K562 (cell line): ENCODE results near the gene NAA40. TPM values are rescaled to one million over a fixed set of nuclear protein-coding genes. Genes with fewer than 3 reads are reported as not detected.
A peak's percentile ranks its signal among the peaks of the same experiment; 100 is the strongest.
"Not testable (repeated sequence)": the region's sequence is repeated elsewhere in the genome, so short reads cannot be mapped to it uniquely, and the experiment has no call there.

Experiments used
- ATAC-seq: fragments of 200-7000 bp; cut with Tn5 transposase; 3 replicates; pipeline ENCODE4 v1.9.1; 2020; ENCODE audit warnings: moderate library complexity
- BruUV-seq: library from RNA; stranded (reverse); fragments of 400-500 nt; replicated peaks from 2 replicates; lab custom pipeline; 2021; lab: Mats Ljungman, UMichigan
- CTCF ChIA-PET: fragments of 300-600 bp; formaldehyde crosslinking; extraction: SDS; loops from one replicate; lab custom pipeline; 2021; ENCODE audit warnings: low intra/inter-chr PET ratio; lab: Yijun Ruan, JAX
- POLR2A ChIA-PET: fragments of 300-600, 350-650 bp; sonication (Branson Sonifier 250); formaldehyde crosslinking; extraction: SDS; loops from one replicate; lab custom pipeline; 2021; ENCODE audit warnings: antibody characterized with exemption, inconsistent platforms; lab: Yijun Ruan, JAX
- DNase-seq, 4 experiments: peaks; one replicate each; pipeline versions ENCODE4 v3.0.0 to v3.0.0-alpha.2; 2011 to 2018; ENCODE audit warnings: low spot score in 3 of 4, mixed read lengths in 3 of 4; ENCODE audit errors: extremely low read depth in 1 of 4
- FAIRE-seq: peaks from 2 replicates; lab custom pipeline; 2011; peaks lifted over from hg19 to GRCh38; lab: Jason Lieb, UNC
- H2AFZ ChIP-seq: 2 replicates; pipeline ENCODE4 v1.6.0; 2011; ENCODE audit warnings: low read depth, low read length, control low read depth, inconsistent platforms
- H3K27ac ChIP-seq: fragments of 200-600 bp; 3 replicates; pipeline ENCODE4 v1.8.0; 2011; ENCODE audit warnings: low read depth, mild to moderate bottlenecking, control low read depth, inconsistent platforms, low read length, moderate library complexity, mixed read lengths; ENCODE audit errors: extremely low read depth
- H3K27me3 ChIP-seq, 2 experiments: fragments of 300-600 bp in 1 of 2; 2 replicates in 1 of 2; 3 replicates in 1 of 2; pipeline versions ENCODE4 v1.6.0 to v1.8.0; 2011; ENCODE audit warnings: inconsistent platforms in 2 of 2, low read length in 2 of 2, mild to moderate bottlenecking in 1 of 2, mixed read lengths in 1 of 2, moderate library complexity in 1 of 2; ENCODE audit not compliant: control insufficient read depth in 2 of 2, insufficient read depth in 2 of 2
- H3K36me3 ChIP-seq: fragments of 300-600 bp; 3 replicates; pipeline ENCODE4 v1.8.0; 2011; ENCODE audit warnings: mild to moderate bottlenecking, low read length, inconsistent platforms; ENCODE audit not compliant: control insufficient read depth, insufficient read depth
- H3K4me1 ChIP-seq, 2 experiments: fragments of 200-600 bp in 1 of 2; replicated peaks in 1 of 2; 2 replicates in 1 of 2; 3 replicates in 1 of 2; pipeline versions ENCODE4 v1.5.1 to v1.8.0; 2011; ENCODE audit warnings: inconsistent platforms in 2 of 2, low read length in 2 of 2, mild to moderate bottlenecking in 1 of 2, mixed read lengths in 1 of 2, moderate library complexity in 1 of 2; ENCODE audit not compliant: control insufficient read depth in 2 of 2, insufficient read depth in 2 of 2
- H3K4me2 ChIP-seq: 2 replicates; pipeline ENCODE4 v1.6.1; 2011; ENCODE audit warnings: low read length, control low read depth, inconsistent platforms, mixed read lengths; ENCODE audit not compliant: insufficient read depth
- H3K4me3 ChIP-seq: fragments of 200-600 bp; sonication (generic), shearing (Covaris generic); 2 replicates; pipeline ENCODE4 v1.5.1; 2016; ENCODE audit warnings: control low read depth, inconsistent platforms
- H3K79me2 ChIP-seq: fragments of 200-600 bp; 3 replicates; pipeline ENCODE4 v1.8.0; 2011; ENCODE audit warnings: low read length, inconsistent platforms; ENCODE audit not compliant: control insufficient read depth, insufficient read depth
- H3K9ac ChIP-seq, 2 experiments: 2 replicates each; pipeline versions ENCODE4 v1.6.0 to v1.6.1; 2011; ENCODE audit warnings: low read depth in 2 of 2, low read length in 2 of 2, control low read depth in 1 of 2, inconsistent platforms in 1 of 2, mild to moderate bottlenecking in 1 of 2, mixed read lengths in 1 of 2; ENCODE audit not compliant: insufficient read depth in 1 of 2
- H3K9me1 ChIP-seq: one replicate; pipeline ENCODE4 v1.6.0; 2011; ENCODE audit warnings: inconsistent platforms, mild to moderate bottlenecking, low read length, moderate library complexity; ENCODE audit not compliant: control insufficient read depth, insufficient read depth
- H3K9me3 ChIP-seq: replicated peaks from 2 replicates; pipeline ENCODE4 v1.5.1; 2011; ENCODE audit warnings: low read depth, low read length, inconsistent platforms; ENCODE audit not compliant: control insufficient read depth, insufficient read depth
- H4K20me1 ChIP-seq: replicated peaks from 2 replicates; pipeline ENCODE4 v1.6.1; 2011; ENCODE audit warnings: low read length, inconsistent platforms, mixed read lengths; ENCODE audit not compliant: control insufficient read depth, insufficient read depth
- ETV6 ChIP-seq, 3 experiments: fragments of 150-350 bp in 1 of 3; sonication (generic) in 1 of 3; formaldehyde crosslinking in 1 of 3; IDR thresholded peaks; 2 replicates each; pipeline versions ENCODE4 v1.6.1 to v1.8.0; 2014 to 2022; ENCODE audit warnings: borderline replicate concordance in 2 of 3, low read depth in 2 of 3, antibody characterized with exemption in 1 of 3, low read length in 1 of 3, mild to moderate bottlenecking in 1 of 3, missing genetic modification reagents in 1 of 3
- WGBS: fragments of 100-300 bp; shearing (Covaris generic); methylation state at CpG from one replicate; pipeline ENCODE4 v1.1.6; 2016; ENCODE audit warnings: low coverage, mixed read lengths; ENCODE audit not compliant: insufficient coverage; ENCODE audit errors: missing lambda C conversion rate; 5-methylcytosine and 5-hydroxymethylcytosine counted together
- in situ Hi-C: fragments of 300-500 bp; cut with MboI; formaldehyde crosslinking; loops from 4 replicates; pipeline ENCODE4 v1.15.0; 2018; ENCODE audit warnings: inconsistent platforms, mixed read lengths
- intact Hi-C: fragments of 100-400 bp; cut with micrococcal nuclease; formaldehyde crosslinking; loops from 2 replicates; pipeline ENCODE4 v1.14.2; 2022
- polyA plus RNA-seq, 8 experiments: library from polyadenylated mRNA; depleted of rRNA in 4 of 8; stranded (reverse) in 5 of 8; unstranded in 3 of 8; fragments of >200 nt; fragmentation: Nextera tagmentation in 2 of 8; fragmentation: Illumina TruSeq in 1 of 8; extraction: Ambion mirVana in 2 of 8; extraction: Trizol in 1 of 8; gene quantifications; 2 replicates each; pipeline versions ENCODE4 v1.2.1 to v1.2.3, GENCODE V29; 2011 to 2014; ENCODE audit warnings: inconsistent platforms in 1 of 8, missing spikeins in 1 of 8
- total RNA-seq, 7 experiments: library from RNA; depleted of rRNA in 6 of 7; stranded (reverse); fragments of >200 nt in 6 of 7; fragmentation: Illumina TruSeq in 2 of 7; extraction: Trizol in 2 of 7; gene quantifications; 2 replicates each; pipeline versions ENCODE4 v1.2.1 to v1.2.3, GENCODE V29; 2011 to 2021; ENCODE audit warnings: low replicate concordance in 1 of 7
- TF ChIP-seq, protein P1 (sequence below): sonication (generic); formaldehyde crosslinking; IDR thresholded peaks from 2 replicates; pipeline ENCODE4 v1.8.0; 2022; ENCODE audit warnings: mild to moderate bottlenecking, missing genetic modification reagents
- TF ChIP-seq, protein P2 (sequence below): sonication (generic); formaldehyde crosslinking; IDR thresholded peaks from 2 replicates; pipeline ENCODE4 v1.8.1; 2023; ENCODE audit warnings: mild to moderate bottlenecking, missing genetic modification reagents

The NAA40 gene
- total and polyA plus RNA-seq, 9 of the 15 experiments (the other 6 are each of a cell fraction or from before 2014, with no cell fraction given): 6.2 to 39.0 (median 23.1) TPM

DNA sequence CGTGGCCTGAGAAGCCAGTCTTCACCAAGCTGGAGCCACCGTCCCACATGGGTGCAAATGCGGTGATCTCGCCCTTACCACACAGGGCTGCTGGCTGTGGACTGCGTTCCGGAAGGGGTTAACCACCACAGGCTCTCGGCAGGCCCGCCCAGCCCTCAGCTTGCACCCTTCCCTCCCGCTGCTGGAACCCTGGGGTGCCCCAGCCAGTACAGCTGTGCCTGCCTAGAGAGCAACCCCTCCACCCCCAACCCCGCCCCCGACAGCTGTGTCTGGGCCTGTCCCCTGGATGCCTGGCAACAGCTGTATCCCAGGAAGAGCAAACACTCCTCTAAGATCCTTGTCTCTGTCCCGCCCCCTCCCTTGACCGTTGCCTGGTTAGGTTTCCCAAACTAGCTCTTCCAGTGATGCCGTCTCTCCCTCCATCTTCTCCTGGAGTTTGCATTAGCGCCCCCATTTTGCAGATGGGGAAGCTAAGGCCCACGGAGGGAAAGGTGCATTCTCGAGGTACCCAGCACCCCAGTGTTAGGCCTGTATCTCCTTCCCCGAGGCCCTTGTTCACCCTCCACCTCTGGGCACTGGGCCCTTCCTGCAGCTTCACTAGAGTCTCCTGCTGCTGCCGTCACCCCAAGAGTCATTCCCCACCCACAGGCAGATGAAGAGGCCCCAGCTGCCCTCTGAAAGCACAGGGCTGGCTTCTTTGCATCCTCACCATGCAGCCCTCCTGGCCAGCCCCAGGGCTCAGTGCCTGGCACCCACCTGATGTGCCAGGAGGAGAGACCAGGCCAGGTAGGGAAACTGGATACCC is 23.0 kb downstream of the NAA40 start (continued):
- TF ChIP-seq, protein P1, sequence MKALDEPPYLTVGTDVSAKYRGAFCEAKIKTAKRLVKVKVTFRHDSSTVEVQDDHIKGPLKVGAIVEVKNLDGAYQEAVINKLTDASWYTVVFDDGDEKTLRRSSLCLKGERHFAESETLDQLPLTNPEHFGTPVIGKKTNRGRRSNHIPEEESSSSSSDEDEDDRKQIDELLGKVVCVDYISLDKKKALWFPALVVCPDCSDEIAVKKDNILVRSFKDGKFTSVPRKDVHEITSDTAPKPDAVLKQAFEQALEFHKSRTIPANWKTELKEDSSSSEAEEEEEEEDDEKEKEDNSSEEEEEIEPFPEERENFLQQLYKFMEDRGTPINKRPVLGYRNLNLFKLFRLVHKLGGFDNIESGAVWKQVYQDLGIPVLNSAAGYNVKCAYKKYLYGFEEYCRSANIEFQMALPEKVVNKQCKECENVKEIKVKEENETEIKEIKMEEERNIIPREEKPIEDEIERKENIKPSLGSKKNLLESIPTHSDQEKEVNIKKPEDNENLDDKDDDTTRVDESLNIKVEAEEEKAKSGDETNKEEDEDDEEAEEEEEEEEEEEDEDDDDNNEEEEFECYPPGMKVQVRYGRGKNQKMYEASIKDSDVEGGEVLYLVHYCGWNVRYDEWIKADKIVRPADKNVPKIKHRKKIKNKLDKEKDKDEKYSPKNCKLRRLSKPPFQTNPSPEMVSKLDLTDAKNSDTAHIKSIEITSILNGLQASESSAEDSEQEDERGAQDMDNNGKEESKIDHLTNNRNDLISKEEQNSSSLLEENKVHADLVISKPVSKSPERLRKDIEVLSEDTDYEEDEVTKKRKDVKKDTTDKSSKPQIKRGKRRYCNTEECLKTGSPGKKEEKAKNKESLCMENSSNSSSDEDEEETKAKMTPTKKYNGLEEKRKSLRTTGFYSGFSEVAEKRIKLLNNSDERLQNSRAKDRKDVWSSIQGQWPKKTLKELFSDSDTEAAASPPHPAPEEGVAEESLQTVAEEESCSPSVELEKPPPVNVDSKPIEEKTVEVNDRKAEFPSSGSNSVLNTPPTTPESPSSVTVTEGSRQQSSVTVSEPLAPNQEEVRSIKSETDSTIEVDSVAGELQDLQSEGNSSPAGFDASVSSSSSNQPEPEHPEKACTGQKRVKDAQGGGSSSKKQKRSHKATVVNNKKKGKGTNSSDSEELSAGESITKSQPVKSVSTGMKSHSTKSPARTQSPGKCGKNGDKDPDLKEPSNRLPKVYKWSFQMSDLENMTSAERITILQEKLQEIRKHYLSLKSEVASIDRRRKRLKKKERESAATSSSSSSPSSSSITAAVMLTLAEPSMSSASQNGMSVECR: peak; percentile 48; the same call in 1 of the 2 replicates
- TF ChIP-seq ETV6 (IDR thresholded peaks at IDR 0.05; ENCODE audit: borderline replicate concordance in 1 of 2, low read depth in 2 of 2, low read length in 1 of 2): no peak
- no peak for TF ChIP-seq ETV6 (CRISPR knock-in tag; IDR thresholded peaks at IDR 0.05; ENCODE audit: borderline replicate concordance)

DNA sequence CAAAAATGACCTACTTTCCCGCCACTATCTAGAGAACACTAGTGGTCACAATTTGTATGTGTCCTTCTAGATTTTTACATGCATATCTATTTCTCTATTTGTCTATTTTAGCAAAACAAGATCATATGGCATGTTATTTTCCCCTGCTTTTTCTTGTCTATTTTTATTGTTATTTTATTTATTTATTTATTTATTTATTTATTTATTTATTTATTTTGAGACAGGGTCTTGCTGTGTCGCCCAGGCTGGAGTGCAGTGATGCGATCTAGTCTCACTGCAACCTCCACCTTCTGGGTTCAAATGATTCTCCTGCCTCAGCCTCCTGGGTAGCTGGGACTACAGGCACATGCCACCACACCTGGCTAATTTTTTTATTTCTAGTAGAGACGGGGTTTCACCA is 25.1 kb downstream of the NAA40 start:
- in situ Hi-C loops, H3K79me2 ChIP-seq, ATAC-seq, intact Hi-C loops, H3K27me3 ChIP-seq, H3K4me3 ChIP-seq, H3K36me3 ChIP-seq, H2AFZ ChIP-seq, H3K4me2 ChIP-seq, DNase-seq, H4K20me1 ChIP-seq, H3K27ac ChIP-seq, FAIRE-seq, H3K9me3 ChIP-seq, H3K9me1 ChIP-seq, H3K9ac ChIP-seq, BruUV-seq, CTCF ChIA-PET: not testable (repeated sequence)
- WGBS: 81% methylated on average over 4 of the region's 4 CpGs
- H3K4me1 ChIP-seq: peaks cover 0 to 17% of the 10 kb centered on the region in 2 experiments; a peak in 3 of 5 replicates
- POLR2A ChIA-PET: interaction anchor here (0.8 kb wide), 1 partner anchor 12 kb away, joined by 3 read pairs; no protein-coding TSS in a partner anchor
- TF ChIP-seq, protein P2, sequence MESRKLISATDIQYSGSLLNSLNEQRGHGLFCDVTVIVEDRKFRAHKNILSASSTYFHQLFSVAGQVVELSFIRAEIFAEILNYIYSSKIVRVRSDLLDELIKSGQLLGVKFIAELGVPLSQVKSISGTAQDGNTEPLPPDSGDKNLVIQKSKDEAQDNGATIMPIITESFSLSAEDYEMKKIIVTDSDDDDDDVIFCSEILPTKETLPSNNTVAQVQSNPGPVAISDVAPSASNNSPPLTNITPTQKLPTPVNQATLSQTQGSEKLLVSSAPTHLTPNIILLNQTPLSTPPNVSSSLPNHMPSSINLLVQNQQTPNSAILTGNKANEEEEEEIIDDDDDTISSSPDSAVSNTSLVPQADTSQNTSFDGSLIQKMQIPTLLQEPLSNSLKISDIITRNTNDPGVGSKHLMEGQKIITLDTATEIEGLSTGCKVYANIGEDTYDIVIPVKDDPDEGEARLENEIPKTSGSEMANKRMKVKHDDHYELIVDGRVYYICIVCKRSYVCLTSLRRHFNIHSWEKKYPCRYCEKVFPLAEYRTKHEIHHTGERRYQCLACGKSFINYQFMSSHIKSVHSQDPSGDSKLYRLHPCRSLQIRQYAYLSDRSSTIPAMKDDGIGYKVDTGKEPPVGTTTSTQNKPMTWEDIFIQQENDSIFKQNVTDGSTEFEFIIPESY (CRISPR knock-in tag): peak; percentile 47; the same call in 1 of the 2 replicates
